ENCODE measurements around the gene POU2F1.

Gene POU2F1

DNA sequence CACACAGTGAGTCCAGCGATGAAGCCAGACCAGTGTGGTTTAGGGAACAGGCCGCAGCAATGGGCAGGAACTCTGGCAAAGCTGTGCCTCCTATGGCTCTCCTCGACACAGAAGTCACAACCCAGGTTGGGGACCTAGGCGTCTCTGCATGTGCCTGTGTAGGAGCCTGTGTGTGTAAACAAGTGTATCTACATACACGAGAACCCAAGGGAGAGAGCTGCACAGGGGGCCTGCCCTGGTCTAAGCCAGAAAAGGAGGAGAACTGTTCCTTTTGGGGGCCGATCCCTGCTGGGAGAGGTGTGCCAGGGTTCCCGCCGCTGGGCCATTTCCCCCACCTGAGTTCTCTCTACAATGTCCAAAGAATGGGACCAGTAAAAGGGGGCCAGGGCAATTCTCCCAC lies 241.7 kb downstream of the POU2F1 start:
- H3K4me2 ChIP-seq (ENCODE audit: low read length, poor library complexity, severe bottlenecking): no peak overlapping the region
- no peaks in the 10 kb centered on the region for H3K9me3 ChIP-seq (ENCODE audit: control insufficient read depth, low read length)
- no peak overlapping the region for H3K9ac ChIP-seq (ENCODE audit: low read length)
- peaks cover under 1% of the 10 kb centered on the region for H3K4me1 ChIP-seq (ENCODE audit: control insufficient read depth, insufficient read depth, low read depth, low read length)
- H2BK5ac ChIP-seq (ENCODE audit: low read depth, low read length, poor library complexity, severe bottlenecking): no peak overlapping the region
- DNase-seq: no peak
- no peak overlapping the region for H2BK120ac ChIP-seq (ENCODE audit: low read depth, low read length)
- no peak overlapping the region for H4K91ac ChIP-seq (ENCODE audit: low read length)
- H3K4me3 ChIP-seq (ENCODE audit: insufficient read depth in 1 of 2, low read depth in 1 of 2, low read length in 2 of 2): no peak overlapping the region
- no peak overlapping the region for H2BK12ac ChIP-seq (ENCODE audit: low read length in 2 of 2)
- peaks cover 3 to 10% of the 10 kb centered on the region in 2 experiments for H3K27me3 ChIP-seq (ENCODE audit: control insufficient read depth in 1 of 2, insufficient read depth in 1 of 2, low read length in 2 of 2)
- H3K18ac ChIP-seq (ENCODE audit: low read depth in 1 of 2, low read length in 2 of 2): no peak overlapping the region
- H3K4ac ChIP-seq (ENCODE audit: low read depth in 1 of 2, low read length in 2 of 2): no peak overlapping the region
- H3K14ac ChIP-seq (ENCODE audit: low read length in 2 of 2): no peak overlapping the region
- H2BK15ac ChIP-seq (ENCODE audit: low read depth, poor library complexity, severe bottlenecking): no peak overlapping the region
- no peak overlapping the region for H2AK5ac ChIP-seq (ENCODE audit: low read length, severe bottlenecking)
- 91% methylated on average over 8 of the region's 8 CpGs for WGBS
- no peaks in the 10 kb centered on the region for H3K79me1 ChIP-seq (replicated peaks; ENCODE audit: low read length, poor library complexity, severe bottlenecking)
- no peak overlapping the region for H3K23ac ChIP-seq (ENCODE audit: low read length in 2 of 2)
- no peak overlapping the region for H4K8ac ChIP-seq (ENCODE audit: low read length)
- H2AFZ ChIP-seq (ENCODE audit: low read depth, low read length): no peak overlapping the region
- H3K36me3 ChIP-seq (ENCODE audit: control insufficient read depth in 1 of 2, insufficient read depth in 2 of 2, low read depth in 1 of 2, low read length in 2 of 2): no peaks in the 10 kb centered on the region
- H3K27ac ChIP-seq (ENCODE audit: low read length, poor library complexity, severe bottlenecking): no peak overlapping the region

DNA sequence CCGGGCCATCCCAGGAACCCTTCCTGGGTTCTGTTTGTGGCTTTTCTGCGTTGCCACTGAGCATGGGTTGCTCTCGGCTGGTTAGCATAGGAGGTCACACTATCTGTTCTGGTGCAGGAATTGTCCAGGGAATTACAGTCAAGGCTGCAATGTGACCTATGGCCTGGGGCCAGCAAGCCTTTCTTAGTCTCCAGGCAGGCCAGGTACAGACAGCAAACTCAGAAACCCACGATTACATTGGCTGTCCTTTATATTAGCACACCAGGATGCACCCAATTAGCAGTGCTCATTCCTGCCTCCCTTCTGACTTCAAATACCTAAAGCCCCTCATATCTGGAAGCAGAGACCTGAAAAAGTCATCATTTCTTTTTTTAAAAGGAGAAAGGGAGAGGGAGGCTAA lies 242.4 kb downstream of the POU2F1 start:
- H3K79me1 ChIP-seq (replicated peaks; ENCODE audit: low read length, poor library complexity, severe bottlenecking): no peaks in the 10 kb centered on the region

DNA sequence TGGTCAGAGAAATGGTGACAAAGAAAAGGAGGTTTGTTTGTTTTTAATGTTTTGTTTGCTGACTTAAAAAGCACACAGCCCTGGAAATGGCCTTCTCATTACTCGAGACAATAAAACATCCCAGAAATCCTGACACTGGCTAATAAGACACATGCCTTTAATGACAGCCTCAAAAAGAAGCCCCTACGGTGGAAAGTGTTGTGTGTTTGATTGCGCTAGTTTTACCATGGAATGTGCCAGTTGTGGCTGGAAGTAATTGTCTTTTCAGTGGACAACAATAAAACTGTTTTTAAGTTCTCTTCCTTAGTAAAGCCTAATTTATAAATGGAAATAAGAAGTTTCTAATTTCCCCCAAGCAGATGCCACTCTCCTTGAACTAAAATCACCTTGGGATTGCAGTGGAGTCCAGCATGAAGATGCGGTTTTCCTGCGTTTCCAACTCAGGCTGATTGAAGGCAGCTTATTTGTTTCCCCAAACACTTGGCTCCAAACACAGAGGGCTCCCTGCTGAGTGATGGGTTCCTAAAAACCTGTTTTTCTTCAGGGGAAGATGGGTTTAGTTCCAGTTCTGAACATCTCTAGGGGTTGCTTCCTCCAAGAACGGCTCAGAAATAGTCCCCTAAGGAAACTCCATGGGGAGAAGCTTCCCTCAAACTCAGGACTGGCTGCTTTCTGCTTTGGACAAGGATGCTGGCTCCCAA lies 243.3 kb downstream of the POU2F1 start:
- Histone ChIP-seq H3K79me1 (replicated peaks; ENCODE audit: low read length, poor library complexity, severe bottlenecking) (no peaks in the 10 kb centered on the region), H2BK120ac (ENCODE audit: low read depth, low read length) (no peak overlapping the region), H3K9me3 (ENCODE audit: control insufficient read depth, low read length) (no peaks in the 10 kb centered on the region), H3K23ac (ENCODE audit: low read length in 2 of 2) (no peak overlapping the region), H3K27me3 (ENCODE audit: control insufficient read depth in 1 of 2, insufficient read depth in 1 of 2, low read length in 2 of 2) (peaks cover 3 to 10% of the 10 kb centered on the region in 2 experiments), H3K4me3 (ENCODE audit: insufficient read depth in 1 of 2, low read depth in 1 of 2, low read length in 2 of 2) (no peak overlapping the region), H2BK5ac (ENCODE audit: low read depth, low read length, poor library complexity, severe bottlenecking) (no peak overlapping the region), H3K27ac (ENCODE audit: low read length, poor library complexity, severe bottlenecking) (no peak overlapping the region), H2BK15ac (ENCODE audit: low read depth, poor library complexity, severe bottlenecking) (no peak overlapping the region), H2BK12ac (ENCODE audit: low read length in 2 of 2) (no peak overlapping the region), H2AK5ac (ENCODE audit: low read length, severe bottlenecking) (no peak overlapping the region), H3K36me3 (ENCODE audit: control insufficient read depth in 1 of 2, insufficient read depth in 2 of 2, low read depth in 1 of 2, low read length in 2 of 2) (no peaks in the 10 kb centered on the region), H4K91ac (ENCODE audit: low read length) (no peak overlapping the region), H2AFZ (ENCODE audit: low read depth, low read length) (no peak overlapping the region), H4K8ac (ENCODE audit: low read length) (no peak overlapping the region), H3K14ac (ENCODE audit: low read length in 2 of 2) (no peak overlapping the region), H3K18ac (ENCODE audit: low read depth in 1 of 2, low read length in 2 of 2) (no peak overlapping the region), H3K4ac (ENCODE audit: low read depth in 1 of 2, low read length in 2 of 2) (no peak overlapping the region), H3K9ac (ENCODE audit: low read length) (no peak overlapping the region), H3K4me1 (ENCODE audit: control insufficient read depth, insufficient read depth, low read depth, low read length) (peaks cover 3% of the 10 kb centered on the region), H3K4me2 (ENCODE audit: low read length, poor library complexity, severe bottlenecking) (no peak overlapping the region)
- 88% methylated on average over 3 of the region's 6 CpGs for WGBS
- DNase-seq: no peak

More for the DNA sequence above, 242.4 kb downstream of the POU2F1 start:
- H2AK5ac ChIP-seq (ENCODE audit: low read length, severe bottlenecking): no peak overlapping the region
- no peak overlapping the region for H2BK15ac ChIP-seq (ENCODE audit: low read depth, poor library complexity, severe bottlenecking)
- H3K4me1 ChIP-seq (ENCODE audit: control insufficient read depth, insufficient read depth, low read depth, low read length): peaks cover 3% of the 10 kb centered on the region
- no peak overlapping the region for H3K14ac ChIP-seq (ENCODE audit: low read length in 2 of 2)
- H2BK12ac ChIP-seq (ENCODE audit: low read length in 2 of 2): no peak overlapping the region
- no peak overlapping the region for H3K23ac ChIP-seq (ENCODE audit: low read length in 2 of 2)
- H3K36me3 ChIP-seq (ENCODE audit: control insufficient read depth in 1 of 2, insufficient read depth in 2 of 2, low read depth in 1 of 2, low read length in 2 of 2): no peaks in the 10 kb centered on the region
- no peaks in the 10 kb centered on the region for H3K9me3 ChIP-seq (ENCODE audit: control insufficient read depth, low read length)
- no peak overlapping the region for H3K18ac ChIP-seq (ENCODE audit: low read depth in 1 of 2, low read length in 2 of 2)
- no peak overlapping the region for H2BK120ac ChIP-seq (ENCODE audit: low read depth, low read length)
- whole genome bisulfite sequencing: 80% methylated on average over 4 of the region's 4 CpGs
- H4K91ac ChIP-seq (ENCODE audit: low read length): peak overlapping the region; percentile 27
- no peak overlapping the region for H3K4ac ChIP-seq (ENCODE audit: low read depth in 1 of 2, low read length in 2 of 2)
- no peak overlapping the region for H3K27ac ChIP-seq (ENCODE audit: low read length, poor library complexity, severe bottlenecking)
- no peak overlapping the region for H4K8ac ChIP-seq (ENCODE audit: low read length)
- H2AFZ ChIP-seq (ENCODE audit: low read depth, low read length): no peak overlapping the region
- H3K4me3 ChIP-seq (ENCODE audit: insufficient read depth in 1 of 2, low read depth in 1 of 2, low read length in 2 of 2): no peak overlapping the region
- H3K4me2 ChIP-seq (ENCODE audit: low read length, poor library complexity, severe bottlenecking): no peak overlapping the region
- H2BK5ac ChIP-seq (ENCODE audit: low read depth, low read length, poor library complexity, severe bottlenecking): no peak overlapping the region
- no peak overlapping the region for H3K9ac ChIP-seq (ENCODE audit: low read length)
- no peak for DNase-seq
- H3K27me3 ChIP-seq (ENCODE audit: control insufficient read depth in 1 of 2, insufficient read depth in 1 of 2, low read length in 2 of 2): peaks cover 3 to 10% of the 10 kb centered on the region in 2 experiments

GRCh38 chr1:167465018-167465417 lies 244.3 kb downstream of the POU2F1 start:
- Histone ChIP-seq H3K23ac (ENCODE audit: low read length in 2 of 2) (no peak overlapping the region), H3K9me3 (ENCODE audit: control insufficient read depth, low read length) (no peaks in the 10 kb centered on the region), H2BK15ac (ENCODE audit: low read depth, poor library complexity, severe bottlenecking) (no peak overlapping the region), H2BK12ac (ENCODE audit: low read length in 2 of 2) (no peak overlapping the region), H4K8ac (ENCODE audit: low read length) (no peak overlapping the region), H3K4me2 (ENCODE audit: low read length, poor library complexity, severe bottlenecking) (no peak overlapping the region), H3K9ac (ENCODE audit: low read length) (no peak overlapping the region), H2BK120ac (ENCODE audit: low read depth, low read length) (no peak overlapping the region), H3K4me3 (ENCODE audit: insufficient read depth in 1 of 2, low read depth in 1 of 2, low read length in 2 of 2) (no peak overlapping the region), H3K27me3 (ENCODE audit: control insufficient read depth in 1 of 2, insufficient read depth in 1 of 2, low read length in 2 of 2) (peaks cover 3 to 10% of the 10 kb centered on the region in 2 experiments), H3K4me1 (ENCODE audit: control insufficient read depth, insufficient read depth, low read depth, low read length) (peaks cover 3% of the 10 kb centered on the region), H3K14ac (ENCODE audit: low read length in 2 of 2) (no peak overlapping the region), H2BK5ac (ENCODE audit: low read depth, low read length, poor library complexity, severe bottlenecking) (no peak overlapping the region), H2AFZ (ENCODE audit: low read depth, low read length) (no peak overlapping the region), H2AK5ac (ENCODE audit: low read length, severe bottlenecking) (no peak overlapping the region), H4K91ac (ENCODE audit: low read length) (no peak overlapping the region), H3K27ac (ENCODE audit: low read length, poor library complexity, severe bottlenecking) (no peak overlapping the region), H3K79me1 (replicated peaks; ENCODE audit: low read length, poor library complexity, severe bottlenecking) (no peaks in the 10 kb centered on the region), H3K36me3 (ENCODE audit: control insufficient read depth in 1 of 2, insufficient read depth in 2 of 2, low read depth in 1 of 2, low read length in 2 of 2) (no peaks in the 10 kb centered on the region), H3K4ac (ENCODE audit: low read depth in 1 of 2, low read length in 2 of 2) (no peak overlapping the region), H3K18ac (ENCODE audit: low read depth in 1 of 2, low read length in 2 of 2) (no peak overlapping the region)
- no peak for DNase-seq
- 88% methylated on average over 1 of the region's 2 CpGs for WGBS

Measured in mesenchymal stem cell (in vitro differentiated cells and primary cell).